Cardiac muscle cell (in vitro differentiated cells and primary cell): ENCODE measurements around the gene GFI1. TPM values are rescaled to one million over a fixed set of nuclear protein-coding genes. Genes with fewer than 3 reads are reported as not detected.

ENCODE experiments used
- DNase-seq, 2 donors: peaks; one replicate each; pipeline versions ENCODE4 v3.0.0 to v3.0.0-alpha.2; 2010 to 2017; ENCODE audit warnings: low read depth in 1 of 2, low spot score in 1 of 2
- H3K27ac ChIP-seq: fragments of 200-600 bp; sonication (generic); 2 replicates; pipeline ENCODE4 v1.5.1; 2016
- H3K27me3 ChIP-seq: fragments of 200-600 bp; sonication (generic); 2 replicates; pipeline ENCODE4 v1.6.0; 2016; ENCODE audit warnings: control low read depth
- H3K36me3 ChIP-seq: fragments of 200-600 bp; sonication (generic); 2 replicates; pipeline ENCODE4 v1.5.1; 2016; ENCODE audit warnings: control low read depth
- H3K4me1 ChIP-seq: fragments of 200-600 bp; sonication (generic); 2 replicates; pipeline ENCODE4 v1.8.1; 2017; ENCODE audit warnings: low read depth, mild to moderate bottlenecking, mixed run types
- H3K4me3 ChIP-seq: fragments of 200-600 bp; sonication (generic); 2 replicates; pipeline ENCODE4 v1.5.1; 2016; ENCODE audit warnings: mild to moderate bottlenecking
- H3K9me3 ChIP-seq: fragments of 200-600 bp; sonication (generic); 2 replicates; pipeline ENCODE4 v1.5.1; 2017; ENCODE audit warnings: low read depth, mild to moderate bottlenecking, control low read depth
- polyA plus RNA-seq: library from polyadenylated mRNA; unstranded; fragments of >200 nt; fragmentation: Nextera tagmentation; extraction: Ambion mirVana; gene quantifications from 2 replicates; pipeline ENCODE4 v1.2.1, GENCODE V29; 2016
- total RNA-seq: library from RNA; depleted of rRNA; stranded (reverse); fragments of >200 nt; gene quantifications from 2 replicates; pipeline ENCODE4 v1.2.3, GENCODE V29; 2016
- TF ChIP-seq, protein P1 (sequence below): IDR thresholded peaks from 2 replicates; pipeline ENCODE4 v1.5.1; 2012; ENCODE audit warnings: low read depth, mild to moderate bottlenecking, low read length

GFI1 gene
- total and polyA plus RNA-seq, 2 experiments from 2014 or later: 0.12 TPM; not detected in 1

DNA sequence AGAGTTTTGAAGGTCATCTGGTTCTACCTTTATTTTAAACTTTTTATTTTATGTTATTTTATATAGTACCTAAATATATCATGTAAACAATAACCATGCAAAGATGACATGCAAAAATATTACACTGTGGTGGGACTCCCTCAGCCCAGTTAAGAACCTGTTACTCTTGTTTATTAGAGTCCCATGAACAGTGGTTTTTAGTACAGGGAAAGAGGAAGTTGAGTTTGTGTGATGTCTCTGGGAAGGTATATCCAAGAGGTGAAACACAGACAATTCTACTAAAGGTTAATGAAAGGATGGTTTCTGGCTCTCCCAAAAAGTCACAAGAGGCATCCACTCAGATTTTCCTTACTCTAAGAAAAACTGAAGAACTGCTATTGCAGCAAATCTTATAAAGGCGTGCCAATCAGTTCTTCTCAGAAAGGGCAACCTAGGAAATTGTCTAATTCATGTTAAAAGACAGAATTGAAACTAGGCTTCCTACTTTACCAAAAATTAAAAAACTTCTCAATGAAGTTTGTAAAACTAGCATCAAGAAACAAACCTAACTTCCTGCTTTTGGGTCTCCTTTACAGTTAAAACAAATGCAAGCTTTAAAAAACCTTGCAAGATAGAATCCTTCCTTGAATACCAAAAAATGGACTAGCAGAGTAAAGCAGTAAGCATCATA is 19.9 kb downstream of the GFI1 start:
- no peak for DNase-seq
- no peaks in the 10 kb centered on the region for H3K36me3 ChIP-seq
- no peaks in the 10 kb centered on the region for H3K9me3 ChIP-seq
- TF ChIP-seq, protein P1, sequence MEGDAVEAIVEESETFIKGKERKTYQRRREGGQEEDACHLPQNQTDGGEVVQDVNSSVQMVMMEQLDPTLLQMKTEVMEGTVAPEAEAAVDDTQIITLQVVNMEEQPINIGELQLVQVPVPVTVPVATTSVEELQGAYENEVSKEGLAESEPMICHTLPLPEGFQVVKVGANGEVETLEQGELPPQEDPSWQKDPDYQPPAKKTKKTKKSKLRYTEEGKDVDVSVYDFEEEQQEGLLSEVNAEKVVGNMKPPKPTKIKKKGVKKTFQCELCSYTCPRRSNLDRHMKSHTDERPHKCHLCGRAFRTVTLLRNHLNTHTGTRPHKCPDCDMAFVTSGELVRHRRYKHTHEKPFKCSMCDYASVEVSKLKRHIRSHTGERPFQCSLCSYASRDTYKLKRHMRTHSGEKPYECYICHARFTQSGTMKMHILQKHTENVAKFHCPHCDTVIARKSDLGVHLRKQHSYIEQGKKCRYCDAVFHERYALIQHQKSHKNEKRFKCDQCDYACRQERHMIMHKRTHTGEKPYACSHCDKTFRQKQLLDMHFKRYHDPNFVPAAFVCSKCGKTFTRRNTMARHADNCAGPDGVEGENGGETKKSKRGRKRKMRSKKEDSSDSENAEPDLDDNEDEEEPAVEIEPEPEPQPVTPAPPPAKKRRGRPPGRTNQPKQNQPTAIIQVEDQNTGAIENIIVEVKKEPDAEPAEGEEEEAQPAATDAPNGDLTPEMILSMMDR: no peak
- no peak overlapping the region for H3K27ac ChIP-seq
- no peaks in the 10 kb centered on the region for H3K4me1 ChIP-seq
- no peaks in the 10 kb centered on the region for H3K27me3 ChIP-seq
- H3K4me3 ChIP-seq: no peak overlapping the region

DNA sequence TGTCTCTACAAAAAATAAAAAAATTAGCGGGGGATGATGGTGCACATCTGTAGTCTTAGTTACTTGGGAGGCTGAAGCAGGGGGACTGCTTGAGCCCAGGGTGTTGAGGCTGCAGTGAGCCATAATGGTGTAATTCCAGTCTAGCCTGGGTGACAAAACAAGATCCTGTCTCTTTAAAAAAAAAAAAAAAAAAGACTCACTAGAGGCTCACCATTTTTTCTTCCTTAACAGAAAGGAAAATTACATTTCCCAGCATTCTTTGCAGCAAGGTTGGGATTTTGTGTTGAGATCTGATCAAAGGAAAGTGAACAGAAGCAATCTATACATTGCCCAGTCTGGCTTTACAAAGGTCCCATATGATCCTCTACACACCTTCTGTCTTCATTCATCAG is 21.5 kb downstream of the GFI1 start:
- Histone ChIP-seq H3K27me3 (no peaks in the 10 kb centered on the region), H3K4me3 (no peak overlapping the region), H3K9me3 (no peaks in the 10 kb centered on the region), H3K27ac (no peak overlapping the region), H3K4me1 (no peaks in the 10 kb centered on the region), H3K36me3 (no peaks in the 10 kb centered on the region)
- TF ChIP-seq, protein P1: no peak
- no peak for DNase-seq

DNA sequence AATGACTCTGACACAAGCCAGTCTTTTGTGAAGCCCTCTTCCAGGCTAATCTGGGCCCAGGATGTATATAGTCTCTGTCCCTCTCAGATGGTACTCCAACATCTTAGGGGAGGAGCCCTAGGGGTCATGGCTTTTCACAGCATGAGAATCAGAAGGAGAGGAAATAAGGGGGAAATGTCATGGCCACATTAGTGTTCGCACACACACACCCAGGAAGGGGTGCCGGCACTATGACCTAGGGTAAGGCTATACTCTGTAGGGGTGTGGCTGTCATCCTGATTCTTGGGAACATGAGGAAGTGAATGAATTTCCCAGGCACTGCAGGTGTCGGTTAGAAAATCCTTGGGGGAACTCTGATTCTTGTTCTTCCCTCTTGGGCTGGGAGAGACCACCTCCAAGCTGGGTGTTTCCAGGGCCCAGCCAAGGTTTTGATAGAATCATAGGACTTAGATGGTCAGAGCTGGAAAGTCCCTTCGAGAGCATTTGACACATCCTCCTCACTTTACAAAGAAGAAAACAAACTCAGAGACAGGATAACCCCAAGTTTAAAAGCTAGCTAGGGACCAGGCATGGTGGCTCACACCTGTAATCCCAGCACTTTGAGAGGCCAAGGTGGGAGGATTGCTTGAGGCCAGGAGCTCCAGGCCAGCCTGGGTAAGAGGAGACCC is 22.0 kb downstream of the GFI1 start:
- TF ChIP-seq, protein P1: no peak
- no peaks in the 10 kb centered on the region for H3K4me1 ChIP-seq

DNA sequence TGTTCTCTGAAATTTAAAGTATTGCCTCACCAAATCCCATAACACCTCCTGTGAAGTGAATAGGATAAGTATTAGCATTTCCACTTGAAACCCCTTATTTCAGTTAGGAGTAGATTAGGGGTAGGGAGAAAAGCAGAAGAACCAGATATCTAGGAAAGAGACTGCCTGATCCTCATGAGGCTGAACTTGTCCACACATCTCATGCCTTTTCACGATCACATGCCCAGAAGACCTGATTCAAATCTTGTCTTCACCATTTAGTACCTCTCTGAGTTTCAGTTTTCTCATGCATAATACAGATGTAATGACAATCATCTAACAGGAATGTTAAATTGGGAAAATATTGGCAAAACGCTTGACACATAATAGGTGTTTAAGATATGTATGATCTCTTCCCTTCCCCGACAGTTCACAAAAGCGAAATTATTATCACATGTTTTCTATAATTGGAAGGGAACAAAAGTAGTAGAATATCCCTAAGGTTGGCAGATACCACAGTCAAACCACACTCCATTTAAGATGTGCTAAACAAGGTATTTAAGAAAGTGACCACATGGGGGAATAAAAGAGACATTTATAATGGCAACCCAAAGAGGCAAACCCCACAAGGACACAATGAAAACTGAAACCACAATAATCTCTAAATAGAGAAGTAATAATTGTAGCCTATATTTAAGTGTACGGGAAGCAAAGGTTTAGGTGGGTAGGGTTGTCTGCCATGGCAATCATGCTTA is 25.2 kb downstream of the GFI1 start:
- Histone ChIP-seq H3K9me3 (no peaks in the 10 kb centered on the region), H3K36me3 (no peaks in the 10 kb centered on the region), H3K4me3 (no peak overlapping the region), H3K4me1 (no peaks in the 10 kb centered on the region), H3K27me3 (no peaks in the 10 kb centered on the region), H3K27ac (no peak overlapping the region)
- no peak for DNase-seq
- TF ChIP-seq, protein P1: no peak

More for the DNA sequence above, 22.0 kb downstream of the GFI1 start:
- DNase-seq: no peak
- no peak overlapping the region for H3K4me3 ChIP-seq
- H3K9me3 ChIP-seq: no peaks in the 10 kb centered on the region
- H3K36me3 ChIP-seq: no peaks in the 10 kb centered on the region
- no peaks in the 10 kb centered on the region for H3K27me3 ChIP-seq
- H3K27ac ChIP-seq: no peak overlapping the region

DNA sequence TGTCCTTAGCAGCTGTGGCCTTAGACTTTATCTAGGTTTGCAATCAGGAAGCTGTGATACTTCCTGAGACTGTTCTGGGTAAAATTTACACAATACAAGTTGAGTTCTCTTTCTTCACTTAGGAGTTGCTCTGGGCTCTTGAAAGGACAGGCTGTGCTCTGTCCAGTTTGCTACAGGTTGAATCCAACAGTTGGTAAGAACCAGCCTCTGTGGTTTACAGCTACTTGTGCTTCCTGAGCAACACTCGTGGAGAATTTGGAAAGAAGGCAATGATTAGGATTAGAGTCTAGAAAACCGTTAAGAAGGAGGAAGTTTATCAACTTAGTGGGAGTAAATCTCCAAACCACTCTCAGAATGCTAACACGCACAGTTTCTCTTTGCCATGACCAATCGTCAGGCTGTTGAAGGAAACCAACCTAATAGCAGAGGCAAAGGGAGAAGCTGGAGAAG is 26.8 kb downstream of the GFI1 start:
- Histone ChIP-seq H3K4me3 (no peak overlapping the region), H3K27me3 (no peaks in the 10 kb centered on the region), H3K36me3 (no peaks in the 10 kb centered on the region), H3K4me1 (no peaks in the 10 kb centered on the region), H3K27ac (no peak overlapping the region), H3K9me3 (no peaks in the 10 kb centered on the region)
- DNase-seq: peak in 1 of 2 donors; percentile 23
- TF ChIP-seq, protein P1: no peak
